GM12801 (cell line): ENCODE measurements around the gene CEP164.

Experiments
- CTCF ChIP-seq: IDR thresholded peaks from one replicate; pipeline ENCODE4 v1.5.1; 2011; ENCODE audit warnings: control low read depth; ENCODE audit not compliant: insufficient read length; ENCODE audit errors: extremely low read depth

The CEP164 gene

GRCh38 chr11:117337076-117337475 lies 9.4 kb downstream of the CEP164 start:
- TF ChIP-seq CTCF: no peak

GRCh38 chr11:117345039-117345438 lies 17.4 kb downstream of the CEP164 start:
- TF ChIP-seq CTCF: no peak

GRCh38 chr11:117354550-117354949 lies 26.9 kb downstream of the CEP164 start:
- no peak for TF ChIP-seq CTCF

GRCh38 chr11:117356126-117356890 lies 28.7 kb downstream of the CEP164 start:
- TF ChIP-seq CTCF: no peak

DNA sequence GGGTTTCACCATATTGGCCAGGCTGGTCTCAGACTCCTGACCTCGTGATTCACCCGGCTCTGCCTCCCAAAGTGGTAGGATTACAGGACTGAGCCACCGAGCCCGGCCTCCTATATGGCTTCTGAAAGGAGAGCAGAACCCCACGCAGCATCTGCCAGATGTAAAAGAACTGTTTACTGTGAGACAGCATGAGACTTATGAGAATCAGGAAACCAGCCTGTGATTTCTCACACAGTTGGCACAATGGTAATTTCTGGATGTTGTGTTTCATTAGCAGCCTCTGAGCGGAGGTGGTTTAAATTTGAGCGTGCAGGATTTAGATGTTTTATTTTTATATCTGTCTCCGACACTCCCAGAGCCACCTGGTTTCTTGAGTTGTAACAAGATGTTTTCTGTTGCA lies 33.8 kb downstream of the CEP164 start:
- TF ChIP-seq CTCF: no peak

DNA sequence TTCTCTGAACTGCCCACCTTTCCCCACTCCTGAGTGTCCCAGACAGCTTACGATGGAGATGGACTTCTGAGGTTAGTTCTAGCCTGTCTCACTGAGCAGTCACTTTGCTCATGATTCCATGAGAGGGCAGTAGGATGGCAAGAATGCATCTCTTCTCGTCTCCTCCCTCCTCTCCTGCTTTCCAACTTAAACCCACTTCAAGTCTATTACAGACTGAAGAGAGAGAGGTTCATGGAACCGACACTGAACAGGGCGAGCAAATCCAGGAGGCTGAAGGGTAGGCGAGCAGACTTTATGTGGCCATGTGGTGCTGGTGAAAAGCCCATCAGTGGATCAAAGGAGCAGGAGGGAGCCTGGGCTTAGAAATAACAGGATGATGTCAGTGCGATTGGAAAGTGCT lies 38.6 kb downstream of the CEP164 start:
- TF ChIP-seq CTCF: no peak

DNA sequence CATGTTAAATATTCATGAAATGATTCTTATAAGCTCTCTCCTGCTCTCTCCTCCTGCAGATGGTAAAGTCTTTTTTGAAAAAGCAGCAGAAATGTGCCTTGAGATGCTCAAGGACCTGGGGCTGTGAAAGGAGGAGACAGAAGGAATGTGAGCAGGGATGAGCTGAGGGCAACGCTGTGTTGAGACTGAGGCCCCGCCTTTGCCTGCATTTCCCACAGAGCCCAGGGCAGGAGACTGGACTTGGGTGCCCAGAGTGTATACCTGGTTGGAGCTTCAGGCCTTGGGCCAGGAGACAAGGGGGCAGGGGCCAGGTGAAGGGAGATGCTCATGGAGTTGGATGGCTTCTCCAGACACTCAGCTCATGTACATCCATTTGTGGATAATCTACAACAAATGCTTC lies 39.2 kb downstream of the CEP164 start:
- no peak for TF ChIP-seq CTCF
